ENCODE results near the gene FOXF1. TPM values are rescaled to one million over a fixed set of nuclear protein-coding genes. Genes with fewer than 3 reads are reported as not detected.

The FOXF1 gene
- total RNA-seq, 1 experiment from 2014 or later: not detected

GRCh38 chr16:86467490-86467889 lies 42.8 kb upstream of the FOXF1 start:
- no peak overlapping the region for H3K4me3 Mint-ChIP-seq
- TF ChIP-seq NR2C2 (CRISPR knock-in tag; IDR thresholded peaks at IDR 0.05) (no peak), JUN (CRISPR knock-in tag; IDR thresholded peaks at IDR 0.05) (no peak), FOXP1 (CRISPR knock-in tag; IDR thresholded peaks at IDR 0.05; ENCODE audit: borderline replicate concordance) (no peak), GTF2I (CRISPR knock-in tag; conservative IDR thresholded peaks at IDR 0.05) (no peak), ZNF425 (CRISPR knock-in tag; conservative IDR thresholded peaks at IDR 0.05) (no peak), ZNF281 (CRISPR knock-in tag; IDR thresholded peaks at IDR 0.05) (no peak), E2F5 (CRISPR knock-in tag; IDR thresholded peaks at IDR 0.05) (no peak)
- H3K27me3 Mint-ChIP-seq (ENCODE audit: low read depth): peaks cover 7% of the 10 kb centered on the region; the same call in 1 of the 2 replicates
- no peak overlapping the region for H3K27ac Mint-ChIP-seq
- POLR2A ChIA-PET: no interaction called here
- CTCF ChIA-PET: interaction anchor here (1.2 kb wide), 1 partner anchor 127 kb away, joined by 3 read pairs; no protein-coding TSS in a partner anchor
- peaks cover 23% of the 10 kb centered on the region for H3K9me3 Mint-ChIP-seq
- no peaks in the 10 kb centered on the region for H3K4me1 Mint-ChIP-seq
- DNase-seq (ENCODE audit: low spot score) (no peak), ATAC-seq (no peak)
- H3K36me3 Mint-ChIP-seq: peaks cover 9% of the 10 kb centered on the region

GRCh38 chr16:86470964-86471363 lies 39.4 kb upstream of the FOXF1 start:
- ATAC-seq: no peak
- no peak for TF ChIP-seq HMGA2 (CRISPR knock-in tag; IDR thresholded peaks at IDR 0.05)
- TF ChIP-seq MLX (CRISPR knock-in tag; IDR thresholded peaks at IDR 0.05): no peak
- no peak for TF ChIP-seq NFE2L1 (CRISPR knock-in tag; IDR thresholded peaks at IDR 0.05)
- TF ChIP-seq AFF4 (CRISPR knock-in tag; IDR thresholded peaks at IDR 0.05; ENCODE audit: borderline replicate concordance): no peak
- no peak for TF ChIP-seq SOX15 (CRISPR knock-in tag; IDR thresholded peaks at IDR 0.05)
- TF ChIP-seq E2F4 (CRISPR knock-in tag; IDR thresholded peaks at IDR 0.05; ENCODE audit: borderline replicate concordance, low read depth): no peak
- TF ChIP-seq IRF1 (CRISPR knock-in tag; IDR thresholded peaks at IDR 0.05): no peak
- no peak for TF ChIP-seq ETV6 (CRISPR knock-in tag; IDR thresholded peaks at IDR 0.05)
- TF ChIP-seq TP53 (CRISPR knock-in tag; IDR thresholded peaks at IDR 0.05): no peak
- no peak for TF ChIP-seq JUN (CRISPR knock-in tag; IDR thresholded peaks at IDR 0.05)
- no peak for TF ChIP-seq GABPB1 (CRISPR knock-in tag; IDR thresholded peaks at IDR 0.05)
- TF ChIP-seq FOXK1 (CRISPR knock-in tag; IDR thresholded peaks at IDR 0.05): no peak
- no peak for TF ChIP-seq SMAD3 (CRISPR knock-in tag; IDR thresholded peaks at IDR 0.05; ENCODE audit: borderline replicate concordance)
- no peak for TF ChIP-seq ESRRA (CRISPR knock-in tag; IDR thresholded peaks at IDR 0.05; ENCODE audit: borderline replicate concordance)
- TF ChIP-seq NR3C1 (CRISPR knock-in tag; conservative IDR thresholded peaks at IDR 0.05; ENCODE audit: low read depth): no peak
- no peak for TF ChIP-seq ZBTB21 (CRISPR knock-in tag; IDR thresholded peaks at IDR 0.05; ENCODE audit: borderline replicate concordance)
- no peak for TF ChIP-seq ZNF317 (CRISPR knock-in tag; IDR thresholded peaks at IDR 0.05; ENCODE audit: borderline replicate concordance, low read depth)
- TF ChIP-seq NFYB (CRISPR knock-in tag; conservative IDR thresholded peaks at IDR 0.05; ENCODE audit: low read depth): no peak
- ChIA-PET POLR2A (no interaction called here), CTCF (no interaction called here)
- Mint-ChIP-seq H3K27me3 (ENCODE audit: low read depth) (peaks cover 5% of the 10 kb centered on the region), H3K4me3 (no peak overlapping the region), H3K4me1 (no peaks in the 10 kb centered on the region), H3K9me3 (peaks cover 8% of the 10 kb centered on the region), H3K36me3 (no peaks in the 10 kb centered on the region), H3K27ac (no peak overlapping the region)
- DNase-seq (ENCODE audit: low spot score): no peak

All from WTC11 (cell line).